ENCODE measurements around the gene LPP. TPM values are rescaled to one million over a fixed set of nuclear protein-coding genes. Genes with fewer than 3 reads are reported as not detected.
A peak's percentile ranks its signal among the peaks of the same experiment; 100 is the strongest.

Gene LPP
- total RNA-seq, 1 experiment from 2014 or later: 148 TPM

DNA sequence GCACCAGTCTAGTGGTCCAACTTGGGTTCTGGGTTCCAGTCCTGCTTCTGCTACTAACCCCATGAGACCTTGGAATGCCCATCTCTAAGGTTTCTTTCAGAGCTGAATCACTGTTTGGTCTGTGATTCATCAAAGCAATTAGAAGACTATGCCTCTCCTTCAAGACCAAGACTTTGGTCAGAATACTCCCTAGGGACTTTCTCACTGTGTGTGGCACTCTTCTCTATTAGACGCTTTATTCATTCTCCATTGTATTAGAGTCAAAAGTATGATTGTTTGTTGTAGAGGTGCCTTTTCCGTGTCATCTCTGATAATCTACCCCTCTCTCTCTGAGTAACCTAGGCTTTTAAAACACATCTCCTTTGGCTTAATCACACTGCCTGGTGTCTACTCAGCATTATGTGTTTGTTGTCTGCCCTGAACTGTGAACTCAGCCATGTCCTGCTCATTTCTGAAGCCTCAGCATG is 90.5 kb downstream of the LPP start:
- Histone ChIP-seq H3K27ac (peak overlapping the region; percentile 48), H3K36me3 (ENCODE audit: low read depth) (0 out of 2 replicates have a peak, but pooled peaks cover under 1% of the 10 kb centered on the region), H3K4me1 (replicated peaks; ENCODE audit: insufficient read depth) (peaks cover 34% of the 10 kb centered on the region), H3K4me2 (peak overlapping the region; percentile 24), H3K27me3 (ENCODE audit: insufficient read depth, low read depth) (no peaks in the 10 kb centered on the region), H3K9me3 (ENCODE audit: insufficient read depth, low read depth) (no peaks in the 10 kb centered on the region), H3K4me3 (no peak overlapping the region), H2AFZ (no peak overlapping the region), H3F3A (ENCODE audit: insufficient read depth, low read depth) (peaks cover 24% of the 10 kb centered on the region; the same call in 1 of the 2 replicates), H3K9me2 (ENCODE audit: insufficient read depth) (no peaks in the 10 kb centered on the region), H4K20me1 (ENCODE audit: insufficient read depth) (no peaks in the 10 kb centered on the region), H3K79me2 (ENCODE audit: low read depth) (peaks cover 24% of the 10 kb centered on the region; the same call in 1 of the 2 replicates)
- POLR2A ChIA-PET (ENCODE audit: unreplicated experiment): interaction anchor here (0.5 to 0.6 kb wide), 2 partner anchors 104 to 429 kb away, joined by 4 read pairs; no protein-coding TSS in a partner anchor
- CTCF ChIA-PET: no interaction called here
- intact Hi-C loops (cut with micrococcal nuclease; ENCODE audit: unreplicated experiment): no loop called here
- BruUV-seq (replicated peaks): no TSS peak
- TF ChIP-seq, protein P1, sequence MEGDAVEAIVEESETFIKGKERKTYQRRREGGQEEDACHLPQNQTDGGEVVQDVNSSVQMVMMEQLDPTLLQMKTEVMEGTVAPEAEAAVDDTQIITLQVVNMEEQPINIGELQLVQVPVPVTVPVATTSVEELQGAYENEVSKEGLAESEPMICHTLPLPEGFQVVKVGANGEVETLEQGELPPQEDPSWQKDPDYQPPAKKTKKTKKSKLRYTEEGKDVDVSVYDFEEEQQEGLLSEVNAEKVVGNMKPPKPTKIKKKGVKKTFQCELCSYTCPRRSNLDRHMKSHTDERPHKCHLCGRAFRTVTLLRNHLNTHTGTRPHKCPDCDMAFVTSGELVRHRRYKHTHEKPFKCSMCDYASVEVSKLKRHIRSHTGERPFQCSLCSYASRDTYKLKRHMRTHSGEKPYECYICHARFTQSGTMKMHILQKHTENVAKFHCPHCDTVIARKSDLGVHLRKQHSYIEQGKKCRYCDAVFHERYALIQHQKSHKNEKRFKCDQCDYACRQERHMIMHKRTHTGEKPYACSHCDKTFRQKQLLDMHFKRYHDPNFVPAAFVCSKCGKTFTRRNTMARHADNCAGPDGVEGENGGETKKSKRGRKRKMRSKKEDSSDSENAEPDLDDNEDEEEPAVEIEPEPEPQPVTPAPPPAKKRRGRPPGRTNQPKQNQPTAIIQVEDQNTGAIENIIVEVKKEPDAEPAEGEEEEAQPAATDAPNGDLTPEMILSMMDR (conservative IDR thresholded peaks at IDR 0.05): no peak
- no peak for TF ChIP-seq EZH2 (IDR thresholded peaks at IDR 0.05; ENCODE audit: low read depth)
- DNase-seq: peak in 1 of 2 experiments; percentile 73

DNA sequence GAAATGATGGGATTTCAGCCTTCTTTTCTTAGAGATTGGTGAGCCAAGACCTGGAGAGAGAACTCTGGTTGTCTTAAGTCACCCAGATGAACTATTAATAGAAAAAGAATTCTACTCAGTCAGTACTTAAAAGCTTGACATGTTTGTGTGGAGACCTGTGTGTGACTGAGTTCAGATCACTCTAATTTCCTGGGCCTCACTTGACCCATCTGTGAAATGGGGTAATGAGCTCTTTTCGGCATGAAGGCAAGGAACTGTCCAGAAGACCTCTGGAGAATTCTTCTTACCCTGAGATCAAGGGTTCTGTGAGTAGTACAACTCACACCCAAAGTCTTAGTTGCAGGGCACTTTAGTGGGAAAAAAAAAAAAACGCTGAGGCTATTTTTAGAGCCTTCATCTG is 92.9 kb downstream of the LPP start:
- CTCF ChIA-PET: interaction anchor here (0.6 kb wide), 1 partner anchor 40 kb away, joined by 4 read pairs; no protein-coding TSS in a partner anchor
- no peak overlapping the region for H3K4me3 ChIP-seq
- no peak for DNase-seq
- no peaks in the 10 kb centered on the region for H3K27me3 ChIP-seq (ENCODE audit: insufficient read depth, low read depth)
- no peak overlapping the region for H2AFZ ChIP-seq
- no TSS peak for BruUV-seq (replicated peaks)
- H3K4me2 ChIP-seq: no peak overlapping the region
- H3K9me3 ChIP-seq (ENCODE audit: insufficient read depth, low read depth): no peaks in the 10 kb centered on the region
- intact Hi-C loops (cut with micrococcal nuclease; ENCODE audit: unreplicated experiment): no loop called here
- peaks cover 24% of the 10 kb centered on the region; the same call in 1 of the 2 replicates for H3F3A ChIP-seq (ENCODE audit: insufficient read depth, low read depth)
- H3K4me1 ChIP-seq (replicated peaks; ENCODE audit: insufficient read depth): peaks cover 34% of the 10 kb centered on the region
- peaks cover 24% of the 10 kb centered on the region; the same call in 1 of the 2 replicates for H3K79me2 ChIP-seq (ENCODE audit: low read depth)
- H4K20me1 ChIP-seq (ENCODE audit: insufficient read depth): no peaks in the 10 kb centered on the region
- no peaks in the 10 kb centered on the region for H3K36me3 ChIP-seq (ENCODE audit: low read depth)
- no peak overlapping the region for H3K27ac ChIP-seq
- TF ChIP-seq, protein P1 (conservative IDR thresholded peaks at IDR 0.05): no peak
- TF ChIP-seq EZH2 (IDR thresholded peaks at IDR 0.05; ENCODE audit: low read depth): no peak
- H3K9me2 ChIP-seq (ENCODE audit: insufficient read depth): no peaks in the 10 kb centered on the region
- POLR2A ChIA-PET (ENCODE audit: unreplicated experiment): no interaction called here

DNA sequence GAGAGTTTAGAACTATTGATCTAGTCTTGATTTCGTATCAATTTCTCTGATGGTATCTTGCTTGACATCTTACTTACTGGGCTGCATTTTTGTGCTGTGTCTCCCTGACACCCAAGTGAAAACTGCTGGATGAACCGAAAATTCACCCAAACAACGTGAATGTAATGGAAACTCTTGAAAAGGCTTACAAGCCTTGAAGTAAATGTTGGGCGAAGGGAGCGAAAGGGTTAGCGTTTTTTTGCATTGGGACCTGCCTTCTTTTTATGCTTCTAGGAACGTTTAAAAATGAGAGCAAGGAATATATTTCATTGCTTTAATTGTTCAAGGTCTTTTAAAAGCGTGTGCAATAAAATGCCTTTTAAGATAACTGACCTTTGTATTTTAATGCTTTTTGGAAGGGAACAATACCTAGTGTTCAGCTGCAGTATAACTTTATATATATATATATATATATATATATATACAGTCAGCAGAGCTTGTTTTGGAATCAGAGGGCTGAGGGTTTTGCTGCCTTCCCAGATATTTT is 94.1 kb downstream of the LPP start:
- intact Hi-C loops (cut with micrococcal nuclease; ENCODE audit: unreplicated experiment): no loop called here
- POLR2A ChIA-PET (ENCODE audit: unreplicated experiment): no interaction called here
- Histone ChIP-seq H4K20me1 (ENCODE audit: insufficient read depth) (no peaks in the 10 kb centered on the region), H3K4me3 (no peak overlapping the region), H3K79me2 (ENCODE audit: low read depth) (peaks cover 28% of the 10 kb centered on the region; the same call in 1 of the 2 replicates), H2AFZ (no peak overlapping the region), H3K36me3 (ENCODE audit: low read depth) (no peaks in the 10 kb centered on the region), H3K4me1 (replicated peaks; ENCODE audit: insufficient read depth) (peaks cover 27% of the 10 kb centered on the region), H3K4me2 (no peak overlapping the region), H3K27me3 (ENCODE audit: insufficient read depth, low read depth) (no peaks in the 10 kb centered on the region), H3K9me2 (ENCODE audit: insufficient read depth) (no peaks in the 10 kb centered on the region), H3K9me3 (ENCODE audit: insufficient read depth, low read depth) (no peaks in the 10 kb centered on the region), H3F3A (ENCODE audit: insufficient read depth, low read depth) (peaks cover 23% of the 10 kb centered on the region; the same call in 1 of the 2 replicates), H3K27ac (no peak overlapping the region)
- CTCF ChIA-PET: interaction anchor here (0.6 kb wide), 1 partner anchor 13 kb away, joined by 3 read pairs; no protein-coding TSS in a partner anchor
- no TSS peak for BruUV-seq (replicated peaks)
- no peak for DNase-seq
- TF ChIP-seq, protein P1 (conservative IDR thresholded peaks at IDR 0.05): no peak
- no peak for TF ChIP-seq EZH2 (IDR thresholded peaks at IDR 0.05; ENCODE audit: low read depth)

All from PC-9 (cell line).